A549 treated with dexamethasone at 1 μM for 4 hours (cell line): ENCODE data around the gene MAP4K4. TPM values are rescaled to one million over a fixed set of nuclear protein-coding genes. Genes with fewer than 3 reads are reported as not detected.

ENCODE experiments used
- total RNA-seq: library from RNA; stranded (reverse); fragments of 200-300 nt; extraction: Qiagen RNA extraction; gene quantifications from 5 replicates; pipeline ENCODE4 v1.2.3, GENCODE V29; 2022

The MAP4K4 gene
- 103 to 149 TPM (median 134 TPM) in 5 replicates for total RNA-seq

DNA sequence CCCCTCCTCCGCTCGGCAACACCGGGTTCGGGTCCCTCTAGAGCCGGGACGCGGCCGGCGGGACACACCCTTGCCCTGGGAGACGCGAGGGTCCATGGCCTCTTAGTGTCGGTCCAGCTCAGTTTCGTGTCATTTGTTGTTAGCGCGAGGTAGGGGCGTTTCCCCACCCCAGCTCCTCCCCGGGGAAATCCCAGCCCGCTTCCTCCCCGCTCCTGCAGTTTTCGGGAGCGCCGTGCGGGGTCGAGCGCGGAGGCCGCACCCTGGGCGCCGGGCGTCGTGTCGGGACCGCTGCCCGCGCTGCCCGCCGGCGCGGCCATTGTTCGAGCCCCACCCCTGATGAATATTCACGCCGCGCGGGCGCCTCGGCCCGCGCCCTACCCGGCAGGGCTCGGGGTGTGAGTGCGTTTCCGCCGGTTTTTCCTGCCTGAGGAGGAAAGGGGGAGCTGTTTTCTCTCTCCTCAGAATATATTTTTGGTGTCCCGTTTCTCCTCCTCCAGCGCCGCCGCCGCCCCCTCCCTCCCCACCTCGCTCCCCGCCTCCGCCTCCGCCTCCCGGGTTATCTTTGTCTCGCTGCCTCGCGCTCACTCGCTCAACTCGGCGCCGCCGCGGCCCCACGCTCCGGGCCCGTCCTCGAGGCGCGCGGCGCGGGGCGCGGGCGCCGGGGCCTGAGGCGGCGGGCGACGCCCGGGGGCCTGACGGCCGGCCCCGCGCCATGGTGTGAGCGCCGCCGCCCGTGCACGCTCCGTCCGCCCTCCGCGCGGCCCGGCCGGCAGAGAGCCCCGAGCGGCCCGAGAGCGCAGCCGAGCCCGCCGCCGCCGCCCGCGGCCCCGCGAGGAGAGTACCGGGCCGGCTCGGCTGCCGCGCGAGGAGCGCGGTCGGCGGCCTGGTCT, at the start of gene MAP4K4:
Gene MAP4K4, plus strand, starts transcription at position 584 of the 890 bp plus-strand sequence. CDS start 374 bp downstream, outside the sequence.

Other genes with a start within 250 kb of the MAP4K4 start
- gene RFX8, start 222.6 kb upstream of the MAP4K4 start, total RNA-seq = not detected in 5 replicates